AG08395 (cell line): ENCODE results near the gene TRIM36.

ENCODE experiments used
- DNase-seq: peaks from one replicate; pipeline ENCODE4 v3.0.0; 2012; ENCODE audit warnings: mixed read lengths, low spot score

Gene TRIM36, protein sequence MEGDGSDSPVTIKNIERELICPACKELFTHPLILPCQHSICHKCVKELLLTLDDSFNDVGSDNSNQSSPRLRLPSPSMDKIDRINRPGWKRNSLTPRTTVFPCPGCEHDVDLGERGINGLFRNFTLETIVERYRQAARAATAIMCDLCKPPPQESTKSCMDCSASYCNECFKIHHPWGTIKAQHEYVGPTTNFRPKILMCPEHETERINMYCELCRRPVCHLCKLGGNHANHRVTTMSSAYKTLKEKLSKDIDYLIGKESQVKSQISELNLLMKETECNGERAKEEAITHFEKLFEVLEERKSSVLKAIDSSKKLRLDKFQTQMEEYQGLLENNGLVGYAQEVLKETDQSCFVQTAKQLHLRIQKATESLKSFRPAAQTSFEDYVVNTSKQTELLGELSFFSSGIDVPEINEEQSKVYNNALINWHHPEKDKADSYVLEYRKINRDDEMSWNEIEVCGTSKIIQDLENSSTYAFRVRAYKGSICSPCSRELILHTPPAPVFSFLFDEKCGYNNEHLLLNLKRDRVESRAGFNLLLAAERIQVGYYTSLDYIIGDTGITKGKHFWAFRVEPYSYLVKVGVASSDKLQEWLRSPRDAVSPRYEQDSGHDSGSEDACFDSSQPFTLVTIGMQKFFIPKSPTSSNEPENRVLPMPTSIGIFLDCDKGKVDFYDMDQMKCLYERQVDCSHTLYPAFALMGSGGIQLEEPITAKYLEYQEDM

GRCh38 chr5:115169487-115170133 is at the start of gene TRIM36:
Gene TRIM36, minus strand, starts transcription at chr5:115169908. Its CDS starts 274 bp downstream, at chr5:115169634.
- DNase-seq = peak; percentile 90

- no peak for DNase-seq
These were observed 44.8 kb upstream of the TRIM36 start for GRCh38 chr5:115214541-115214940.

DNA sequence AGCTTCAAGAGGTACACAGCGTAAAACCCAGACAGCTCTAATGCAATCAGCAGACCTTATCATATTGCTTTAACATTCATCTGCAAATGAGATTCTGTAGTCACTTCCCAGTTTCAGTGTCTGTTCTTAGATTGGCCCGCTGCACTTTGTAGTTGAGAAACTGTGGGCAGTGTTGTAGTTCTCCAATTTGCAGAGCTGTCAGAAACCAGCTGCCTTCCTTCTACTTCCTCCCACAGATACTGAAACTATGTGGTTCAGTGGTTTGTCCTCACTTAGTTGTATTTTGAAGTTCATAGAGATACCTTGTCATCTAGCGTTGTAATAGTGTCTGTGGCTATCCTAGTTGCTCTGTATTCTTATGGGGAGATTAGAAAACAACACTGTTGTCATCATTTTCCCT is 39.6 kb upstream of the TRIM36 start:
- no peak for DNase-seq

DNA sequence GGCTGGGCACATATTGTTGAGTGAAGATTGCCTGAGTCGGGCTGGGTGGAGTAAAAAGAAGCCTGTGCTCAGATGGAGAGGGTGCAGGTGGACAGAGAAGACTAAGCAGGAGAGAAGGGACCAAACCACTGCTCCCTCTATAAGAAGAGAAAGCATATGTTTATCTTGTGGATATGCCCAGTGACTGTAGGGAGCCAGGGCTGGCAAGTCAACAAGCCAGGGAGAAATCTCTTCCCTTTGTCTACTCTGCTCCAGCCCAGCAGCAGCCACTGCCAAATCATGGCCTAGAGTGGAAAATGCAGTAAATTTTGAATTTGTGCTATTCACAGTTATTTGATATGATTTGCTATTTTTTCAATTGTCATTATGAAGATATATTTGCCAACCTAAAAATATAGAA is 33.2 kb upstream of the TRIM36 start:
- no peak for DNase-seq

GRCh38 chr5:115196161-115196560 is 26.5 kb upstream of the TRIM36 start:
- DNase-seq = no peak

GRCh38 chr5:115194676-115195075 is 25.0 kb upstream of the TRIM36 start:
- DNase-seq = peak; percentile 51

DNA sequence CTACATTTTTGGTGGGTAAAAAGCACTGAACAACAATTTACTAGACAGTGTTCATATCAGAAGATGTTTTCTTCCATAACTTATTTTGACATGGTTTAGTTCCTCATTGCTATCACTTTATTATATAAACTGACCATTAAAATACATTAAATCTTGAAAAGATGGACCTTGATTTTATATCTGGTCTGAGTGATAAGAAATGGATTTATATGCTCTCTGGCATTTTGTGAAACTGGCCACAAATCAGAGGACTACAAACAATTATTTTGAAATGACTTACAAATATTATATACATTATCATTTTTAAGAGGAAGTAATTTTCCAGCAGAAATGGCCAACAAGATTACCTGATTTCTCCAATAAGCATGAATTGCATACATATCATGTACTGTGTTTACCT is 23.6 kb upstream of the TRIM36 start:
- no peak for DNase-seq

DNA sequence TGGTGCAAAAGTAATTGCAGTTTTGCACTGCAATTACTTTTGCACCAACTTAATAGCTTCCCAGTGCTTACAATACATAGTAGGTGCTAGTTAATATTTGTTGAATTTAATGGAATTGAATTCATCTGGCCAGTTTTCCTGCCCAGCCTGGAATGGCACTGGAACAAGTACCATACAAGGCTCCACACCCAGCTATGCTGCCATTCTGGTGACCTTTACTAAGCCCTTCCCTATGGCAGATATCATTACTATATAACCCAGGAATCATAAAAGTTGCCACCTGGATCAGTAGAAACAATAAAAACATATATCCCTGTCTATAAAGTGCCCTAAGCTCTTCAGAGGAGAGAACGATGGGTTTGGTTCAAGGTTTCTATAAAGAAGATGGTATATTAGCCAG is 22.4 kb upstream of the TRIM36 start:
- DNase-seq = no peak

GRCh38 chr5:115191474-115192031 is 21.8 kb upstream of the TRIM36 start:
- no peak for DNase-seq

DNA sequence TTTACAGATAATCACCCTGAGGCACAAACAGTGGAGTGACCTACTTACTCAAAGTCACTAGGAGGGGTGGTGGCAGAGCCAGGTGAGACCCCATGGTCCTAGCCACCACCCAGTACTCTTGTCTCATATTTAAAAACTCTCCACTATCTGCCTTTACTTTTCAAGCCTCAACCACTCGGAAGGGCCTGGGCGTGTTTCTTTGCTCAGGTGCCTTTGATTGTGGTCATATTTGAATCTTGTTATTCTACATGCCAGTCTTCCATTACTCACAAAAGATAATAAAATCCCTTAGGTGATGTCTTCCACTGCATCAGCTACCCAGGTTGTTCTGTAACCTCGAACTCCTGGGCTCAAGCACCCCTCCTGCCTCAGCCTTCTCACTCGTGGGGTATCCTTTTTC is 20.7 kb upstream of the TRIM36 start:
- no peak for DNase-seq

- no peak for DNase-seq
These were observed 20.2 kb upstream of the TRIM36 start for GRCh38 chr5:115189866-115190265.

- DNase-seq = no peak
These were observed 17.1 kb upstream of the TRIM36 start for GRCh38 chr5:115186794-115187193.

DNA sequence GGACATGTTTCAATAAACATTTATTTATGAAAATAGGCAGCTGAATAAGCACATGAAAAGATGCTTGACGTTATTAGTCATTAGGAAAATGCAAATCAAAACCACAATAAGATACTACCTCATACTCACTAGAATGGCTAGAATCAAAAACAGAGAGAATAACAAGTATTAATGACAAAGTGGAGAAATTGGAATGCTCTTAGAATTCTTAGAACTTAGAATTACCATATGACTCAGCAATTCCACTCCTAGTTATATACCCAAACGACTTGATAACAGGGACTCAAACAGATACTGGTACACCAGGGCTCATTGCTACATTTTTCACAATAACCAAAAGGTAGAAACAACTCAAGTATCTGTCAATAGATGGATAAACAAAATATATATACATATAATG is 15.1 kb upstream of the TRIM36 start:
- DNase-seq = no peak

DNA sequence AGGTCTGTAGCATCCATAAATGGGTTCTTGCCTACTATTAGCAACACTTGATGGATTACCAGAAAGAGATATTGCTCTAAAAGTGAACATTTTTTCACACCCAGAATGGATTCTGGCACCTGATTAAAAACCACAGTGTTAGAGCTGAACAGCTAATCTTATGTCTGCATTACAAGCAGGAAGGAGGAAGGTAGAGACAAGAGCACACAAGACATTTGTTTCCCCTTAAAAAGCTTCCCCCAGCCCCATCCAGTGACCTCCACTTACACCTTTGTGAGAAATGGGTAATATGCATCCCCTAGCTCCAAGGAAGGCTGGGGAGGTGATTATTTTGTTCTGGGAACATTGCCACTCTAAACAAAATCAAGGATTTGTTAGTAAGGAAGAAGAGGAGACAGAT is 12.0 kb upstream of the TRIM36 start:
- no peak for DNase-seq

- DNase-seq = peak; percentile 14
These were observed 10.5 kb upstream of the TRIM36 start for GRCh38 chr5:115180165-115180709.

DNA sequence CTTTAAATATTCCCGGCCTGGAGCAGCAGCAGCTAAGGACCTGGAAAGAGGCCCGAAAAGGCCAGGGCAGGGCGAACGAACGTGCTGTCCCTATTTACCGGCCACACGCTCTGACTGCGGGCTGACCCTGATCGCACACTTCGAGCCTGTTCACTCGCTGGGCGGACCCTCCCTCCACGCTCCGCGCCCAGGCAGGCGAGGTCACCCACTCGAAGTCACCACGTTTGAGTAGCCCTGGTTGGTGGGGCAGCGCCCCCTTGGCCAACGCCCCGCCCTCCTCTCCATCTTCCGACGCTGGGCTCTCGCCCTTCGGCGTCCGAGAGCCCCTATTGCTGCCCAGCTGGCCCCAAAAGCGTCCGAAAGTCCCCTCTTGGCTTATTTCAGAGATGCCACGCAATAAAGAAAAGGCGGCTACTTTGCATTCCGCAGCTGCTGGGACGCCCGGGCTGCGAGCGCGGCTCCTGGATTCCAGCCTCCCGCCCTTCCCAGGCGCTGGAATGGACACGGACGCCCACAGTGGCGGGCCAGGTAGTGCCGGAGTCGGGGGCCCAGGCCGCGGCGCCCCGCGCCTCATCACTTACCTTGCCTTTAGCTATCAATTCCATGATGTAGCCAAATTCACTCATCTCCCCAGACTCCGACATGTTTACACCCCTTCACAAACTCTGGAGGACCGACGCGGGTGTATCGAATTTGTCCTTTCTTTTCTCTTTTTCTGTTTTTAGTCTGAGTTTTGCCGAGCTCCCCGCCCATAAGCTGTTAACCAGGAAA is 9.9 kb upstream of the TRIM36 start:
- no peak for DNase-seq

DNA sequence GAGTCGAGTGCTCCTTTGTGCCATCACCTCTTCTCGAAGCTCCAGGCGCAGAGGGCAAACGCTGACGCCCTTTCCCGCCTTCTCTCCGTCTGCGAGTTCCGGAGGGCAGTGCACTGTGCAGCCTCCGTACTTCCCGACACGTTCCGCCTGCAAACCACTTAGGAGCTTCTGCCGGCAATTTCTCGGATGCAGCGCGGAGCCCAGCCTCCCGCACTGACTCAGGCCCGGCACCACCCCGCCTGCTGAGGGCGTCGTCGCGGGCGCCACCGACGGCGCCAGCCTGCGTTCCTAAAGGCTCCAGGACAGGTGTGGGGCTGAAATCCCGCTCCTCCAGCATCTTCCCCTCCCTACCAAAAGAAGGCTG is 9.3 kb upstream of the TRIM36 start:
- DNase-seq = no peak

DNA sequence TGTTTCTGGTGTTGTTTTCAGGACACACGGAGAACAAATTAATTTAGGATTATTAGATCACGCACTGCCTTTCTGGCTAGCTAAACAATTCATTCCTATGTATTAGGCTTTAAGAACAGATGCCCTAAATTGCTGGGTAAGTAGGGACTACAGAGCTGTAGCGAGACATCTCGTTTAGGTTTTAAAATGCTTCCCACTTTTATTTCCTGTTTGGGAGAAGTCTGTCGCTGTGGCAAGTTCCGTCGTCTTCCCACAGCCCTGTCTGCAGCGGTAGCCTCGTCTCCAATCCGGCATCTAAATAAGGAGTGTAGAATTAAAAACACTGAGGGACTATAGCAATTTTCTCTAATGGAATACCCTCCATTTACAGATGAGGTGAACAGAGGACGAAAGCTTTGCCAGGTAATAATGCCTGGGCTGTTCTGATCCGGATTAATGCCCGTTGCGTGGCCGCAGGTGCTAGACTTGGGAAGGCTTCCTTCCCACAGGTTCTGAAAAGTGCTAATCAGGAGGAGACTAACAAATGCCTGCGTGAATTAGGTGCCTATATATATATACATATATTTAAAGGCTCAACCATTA is 1.3 kb upstream of the TRIM36 start:
- DNase-seq = no peak

DNA sequence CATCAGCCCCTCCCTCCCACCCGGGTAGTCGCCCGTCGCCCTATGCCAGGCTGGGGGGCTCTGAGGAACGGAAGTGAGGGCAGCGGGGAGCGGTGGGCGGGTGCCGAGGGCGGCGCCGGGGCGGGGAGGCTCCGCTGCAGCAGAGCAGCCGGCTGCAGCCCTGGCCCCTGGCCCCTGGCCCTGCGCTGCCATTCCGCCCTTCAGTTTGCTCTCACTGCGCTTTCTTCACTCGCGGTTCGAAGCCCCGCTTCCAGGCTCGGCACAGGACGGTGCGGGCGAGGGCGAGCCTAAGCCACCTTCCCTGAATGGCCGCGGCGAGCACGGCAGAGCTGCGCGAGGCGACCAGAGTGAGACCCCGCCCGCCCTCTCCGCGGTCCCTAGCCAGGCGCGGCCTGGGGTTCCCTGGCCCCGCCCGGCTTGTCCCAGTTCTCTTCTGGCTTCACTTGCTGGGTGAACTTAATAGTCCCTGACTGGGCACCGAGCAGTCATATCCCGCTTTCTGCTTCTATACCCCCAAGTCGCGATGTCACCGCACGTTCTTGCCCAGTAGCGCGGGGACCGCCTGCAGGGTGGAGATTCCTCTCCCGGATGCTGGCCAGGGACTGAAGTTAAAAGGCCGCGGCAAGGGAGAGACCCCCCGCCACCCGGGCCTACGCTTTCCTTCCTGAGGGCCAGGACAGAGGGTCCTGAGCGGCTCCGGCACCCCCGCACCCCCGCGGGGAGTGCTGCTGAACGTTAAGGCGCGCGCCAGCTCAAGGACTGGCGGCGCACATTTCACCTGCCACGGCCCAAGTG is 623 bp upstream of the TRIM36 start:
- no peak for DNase-seq

GRCh38 chr5:115168829-115169486 is 750 bp downstream of the TRIM36 start:
- no peak for DNase-seq
